Smooth muscle cell (in vitro differentiated cells): ENCODE results near the gene ARHGEF26. TPM values are rescaled to one million over a fixed set of nuclear protein-coding genes. Genes with fewer than 3 reads are reported as not detected.

Experiments used
- DNase-seq: peaks from one replicate; lab custom pipeline; 2025; ENCODE audit not compliant: unreplicated experiment; lab: John Stamatoyannopoulos, UW
- H2AFZ ChIP-seq: fragments of 200-600 bp; sonication (generic); 2 replicates; pipeline ENCODE4 v1.6.0; 2016; ENCODE audit warnings: antibody characterized with exemption, low read depth, mild to moderate bottlenecking
- H3F3A ChIP-seq: fragments of 200-600 bp; sonication (generic); 2 replicates; pipeline ENCODE4 v1.6.0; 2017; ENCODE audit warnings: antibody characterized with exemption, low read depth
- H3K27ac ChIP-seq: fragments of 200-600 bp; sonication (generic); 2 replicates; pipeline ENCODE4 v1.5.1; 2016; ENCODE audit warnings: low read depth, mild to moderate bottlenecking
- H3K27me3 ChIP-seq: fragments of 200-600 bp; sonication (generic); 2 replicates; pipeline ENCODE4 v1.6.1; 2016; ENCODE audit warnings: low read depth, mild to moderate bottlenecking
- H3K36me3 ChIP-seq: fragments of 200-600 bp; sonication (generic); 2 replicates; pipeline ENCODE4 v1.5.1; 2016; ENCODE audit warnings: low read depth
- H3K4me1 ChIP-seq: fragments of 200-600 bp; sonication (generic); 2 replicates; pipeline ENCODE4 v1.5.1; 2016; ENCODE audit warnings: low read depth
- H3K4me2 ChIP-seq: fragments of 200-600 bp; sonication (generic); 2 replicates; pipeline ENCODE4 v1.6.0; 2016; ENCODE audit warnings: mild to moderate bottlenecking
- H3K4me3 ChIP-seq: fragments of 200-600 bp; sonication (generic); 2 replicates; pipeline ENCODE4 v1.5.1; 2016; ENCODE audit warnings: mild to moderate bottlenecking
- H3K79me2 ChIP-seq: fragments of 200-600 bp; sonication (generic); 2 replicates; pipeline ENCODE4 v1.6.0; 2016; ENCODE audit warnings: low read depth, mild to moderate bottlenecking
- H3K9ac ChIP-seq: fragments of 200-600 bp; sonication (generic); 2 replicates; pipeline ENCODE4 v1.6.0; 2016; ENCODE audit warnings: low read depth
- H3K9me3 ChIP-seq: fragments of 200-600 bp; sonication (generic); replicated peaks from 2 replicates; pipeline ENCODE4 v1.5.1; 2016; ENCODE audit warnings: low read depth
- H4K20me1 ChIP-seq: fragments of 200-600 bp; sonication (generic); 2 replicates; pipeline ENCODE4 v1.6.0; 2016; ENCODE audit warnings: low read depth
- CTCF ChIP-seq: fragments of 200-600 bp; sonication (generic); IDR thresholded peaks from 2 replicates; pipeline ENCODE4 v1.5.1; 2017; ENCODE audit warnings: borderline replicate concordance, mild to moderate bottlenecking, antibody characterized with exemption; ENCODE audit not compliant: insufficient read depth, poor library complexity, severe bottlenecking
- WGBS: methylation state at CpG from one replicate; pipeline ENCODE4 v1.1.7; 2016; ENCODE audit warnings: low lambda C conversion rate; 5-methylcytosine and 5-hydroxymethylcytosine counted together
- polyA plus RNA-seq: library from polyadenylated mRNA; unstranded; fragments of >200 nt; fragmentation: Nextera tagmentation; extraction: Ambion mirVana; gene quantifications from 2 replicates; pipeline ENCODE4 v1.2.1, GENCODE V29; 2016
- total RNA-seq: library from RNA; depleted of rRNA; stranded (reverse); fragments of >200 nt; gene quantifications from 2 replicates; pipeline ENCODE4 v1.2.3, GENCODE V29; 2014

Gene ARHGEF26
- total and polyA plus RNA-seq, 2 experiments from 2014 or later, result 0.83 to 1.4 TPM

GRCh38 chr3:154151969-154152368, 30.8 kb downstream of the ARHGEF26 start:
- H3K27ac ChIP-seq, result no peak overlapping the region
- no peak overlapping the region for H3K9ac ChIP-seq
- no peak overlapping the region for H3K4me2 ChIP-seq
- no peaks in the 10 kb centered on the region for H3K4me1 ChIP-seq
- no peaks in the 10 kb centered on the region for H3K79me2 ChIP-seq
- no peak for DNase-seq
- no peak overlapping the region for H3K4me3 ChIP-seq
- no peak for TF ChIP-seq CTCF
- no peaks in the 10 kb centered on the region for H3F3A ChIP-seq
- H3K9me3 ChIP-seq, result no peaks in the 10 kb centered on the region
- no peaks in the 10 kb centered on the region for H4K20me1 ChIP-seq
- no peaks in the 10 kb centered on the region for H3K27me3 ChIP-seq
- no peak overlapping the region for H2AFZ ChIP-seq
- no peaks in the 10 kb centered on the region for H3K36me3 ChIP-seq
- whole genome bisulfite sequencing, result 39% methylated on average over 1 of the region's 1 CpG

GRCh38 chr3:154152741-154153140, 31.6 kb downstream of the ARHGEF26 start:
- Histone ChIP-seq H3K4me3 (no peak overlapping the region), H3K27me3 (no peaks in the 10 kb centered on the region), H3K4me2 (no peak overlapping the region), H4K20me1 (no peaks in the 10 kb centered on the region), H3K9me3 (no peaks in the 10 kb centered on the region), H3K9ac (no peak overlapping the region), H3K4me1 (no peaks in the 10 kb centered on the region), H3K27ac (no peak overlapping the region), H3K79me2 (no peaks in the 10 kb centered on the region), H3F3A (no peaks in the 10 kb centered on the region), H3K36me3 (no peaks in the 10 kb centered on the region), H2AFZ (peak overlapping the region; percentile 6)
- no peak for DNase-seq
- 76% methylated on average over 5 of the region's 5 CpGs for WGBS
- TF ChIP-seq CTCF, result no peak

DNA sequence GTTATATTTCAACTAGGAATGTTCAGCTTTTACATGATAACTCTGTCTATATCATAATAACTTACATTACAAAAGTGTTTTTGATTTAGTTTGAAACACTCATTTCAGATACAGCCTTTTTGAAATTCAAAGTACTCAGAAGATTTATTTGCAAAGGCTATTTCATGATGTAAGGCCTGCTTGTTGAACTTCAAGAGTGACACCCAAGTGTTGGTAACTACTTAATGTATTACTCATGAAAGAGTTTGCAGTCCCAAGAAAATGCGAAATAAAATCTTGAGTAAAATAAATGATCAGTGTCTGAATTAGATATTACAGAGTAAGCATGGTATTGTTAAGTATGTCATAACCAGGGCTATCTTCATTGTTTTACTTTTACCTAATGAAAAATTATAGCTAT, 35.3 kb downstream of the ARHGEF26 start:
- H3K27me3 ChIP-seq, result no peaks in the 10 kb centered on the region
- DNase-seq, result no peak
- no peak overlapping the region for H3K4me2 ChIP-seq
- no peak overlapping the region for H3K4me3 ChIP-seq
- H2AFZ ChIP-seq, result no peak overlapping the region
- no peak overlapping the region for H3K9ac ChIP-seq
- TF ChIP-seq CTCF, result no peak
- H4K20me1 ChIP-seq, result no peaks in the 10 kb centered on the region
- H3K27ac ChIP-seq, result no peak overlapping the region
- WGBS, result 97% methylated on average over 1 of the region's 1 CpG
- no peaks in the 10 kb centered on the region for H3F3A ChIP-seq
- no peaks in the 10 kb centered on the region for H3K79me2 ChIP-seq
- no peaks in the 10 kb centered on the region for H3K4me1 ChIP-seq
- H3K9me3 ChIP-seq, result no peaks in the 10 kb centered on the region
- H3K36me3 ChIP-seq, result no peaks in the 10 kb centered on the region

GRCh38 chr3:154161806-154162205, 40.6 kb downstream of the ARHGEF26 start:
- Histone ChIP-seq H3K4me3 (no peak overlapping the region), H3K9me3 (no peaks in the 10 kb centered on the region), H3K36me3 (no peaks in the 10 kb centered on the region), H3K27ac (no peak overlapping the region), H3F3A (no peaks in the 10 kb centered on the region), H3K79me2 (no peaks in the 10 kb centered on the region), H3K9ac (no peak overlapping the region), H4K20me1 (no peaks in the 10 kb centered on the region), H3K27me3 (no peaks in the 10 kb centered on the region), H3K4me1 (peaks cover 5% of the 10 kb centered on the region), H2AFZ (no peak overlapping the region), H3K4me2 (no peak overlapping the region)
- DNase-seq, result no peak
- TF ChIP-seq CTCF, result no peak
